ENCODE measurements around the gene PARD6G. TPM values are rescaled to one million over a fixed set of nuclear protein-coding genes. Genes with fewer than 3 reads are reported as not detected.

The PARD6G gene
- total and polyA plus RNA-seq, 2 experiments from 2014 or later: 6.9 to 18.5 TPM

- H3K79me2 ChIP-seq (replicated peaks; ENCODE audit: insufficient read depth): peaks cover 3% of the 10 kb centered on the region; the same call in 1 of the 2 replicates
- peak overlapping the region; percentile 98 for H2AFZ ChIP-seq
- H3K4me1 ChIP-seq (ENCODE audit: insufficient read depth): no peaks in the 10 kb centered on the region
- no peaks in the 10 kb centered on the region for H3F3A ChIP-seq (replicated peaks; ENCODE audit: low read depth)
- H4K20me1 ChIP-seq (replicated peaks; ENCODE audit: insufficient read depth): peaks cover 4% of the 10 kb centered on the region; the same call in 1 of the 2 replicates
- peak overlapping the region; percentile 91 for H3K4me2 ChIP-seq
- peaks cover 12% of the 10 kb centered on the region for H3K27me3 ChIP-seq (ENCODE audit: insufficient read depth)
- no peaks in the 10 kb centered on the region for H3K36me3 Mint-ChIP-seq (ENCODE audit: low read depth)
- H3K27ac Mint-ChIP-seq: no peak overlapping the region
- no peak for TF ChIP-seq STAT1 (IDR thresholded peaks at IDR 0.05; ENCODE audit: unreplicated experiment)
- TF ChIP-seq EZH2phosphoT487 (IDR thresholded peaks at IDR 0.05; ENCODE audit: unreplicated experiment): no peak
- TF ChIP-seq POLR2AphosphoS5 (IDR thresholded peaks at IDR 0.05; ENCODE audit: low read depth): no peak; the same call in 1 of the 2 replicates
- TF ChIP-seq ZNF331 (CRISPR knock-in tag; IDR thresholded peaks at IDR 0.05; ENCODE audit: low read depth): no peak
- H3K36me3 ChIP-seq (ENCODE audit: insufficient read depth): no peaks in the 10 kb centered on the region
- ATAC-seq: peak; percentile 36
- no peaks in the 10 kb centered on the region for H3K9me3 Mint-ChIP-seq
- H3K4me3 ChIP-seq: peak overlapping the region; percentile 89
- H3K9me2 ChIP-seq (ENCODE audit: insufficient read depth): no peaks in the 10 kb centered on the region
- H3K4me1 Mint-ChIP-seq: peaks cover 3% of the 10 kb centered on the region; the same call in 1 of the 3 replicates
- DNase-seq (ENCODE audit: low spot score): peak; percentile 40
- H3K27me3 Mint-ChIP-seq (ENCODE audit: insufficient read depth, low read depth, poor library complexity): peaks cover 14% of the 10 kb centered on the region
- H3K27ac ChIP-seq (ENCODE audit: low read depth): no peak overlapping the region
- peak overlapping the region; percentile 86 for H3K4me3 Mint-ChIP-seq
Measured at GRCh38 chr18:80245781-80246444, 1.4 kb downstream of the PARD6G start.

- H3K9me3 Mint-ChIP-seq: no peaks in the 10 kb centered on the region
- H4K20me1 ChIP-seq (replicated peaks; ENCODE audit: insufficient read depth): peaks cover 5% of the 10 kb centered on the region; the same call in 1 of the 2 replicates
- H3K4me3 ChIP-seq: peak overlapping the region; percentile 89
- no peaks in the 10 kb centered on the region for H3K9me2 ChIP-seq (ENCODE audit: insufficient read depth)
- H3K4me1 ChIP-seq (ENCODE audit: insufficient read depth): no peaks in the 10 kb centered on the region
- no peaks in the 10 kb centered on the region for H3F3A ChIP-seq (replicated peaks; ENCODE audit: low read depth)
- ATAC-seq (no peak), DNase-seq (ENCODE audit: low spot score) (no peak)
- peaks cover 3% of the 10 kb centered on the region; the same call in 1 of the 2 replicates for H3K79me2 ChIP-seq (replicated peaks; ENCODE audit: insufficient read depth)
- no peaks in the 10 kb centered on the region for H3K36me3 Mint-ChIP-seq (ENCODE audit: low read depth)
- TF ChIP-seq STAT1 (IDR thresholded peaks at IDR 0.05; ENCODE audit: unreplicated experiment) (no peak), EZH2phosphoT487 (IDR thresholded peaks at IDR 0.05; ENCODE audit: unreplicated experiment) (no peak), ZNF462 (CRISPR knock-in tag; IDR thresholded peaks at IDR 0.05) (no peak), ZNF114 (CRISPR knock-in tag; IDR thresholded peaks at IDR 0.05) (no peak), EZH2 (IDR thresholded peaks at IDR 0.05; ENCODE audit: low read depth, unreplicated experiment) (no peak), REST (IDR thresholded peaks at IDR 0.05; ENCODE audit: unreplicated experiment) (no peak)
- H2AFZ ChIP-seq: no peak overlapping the region
- H3K36me3 ChIP-seq (ENCODE audit: insufficient read depth): no peaks in the 10 kb centered on the region
- peaks cover 10% of the 10 kb centered on the region for H3K27me3 Mint-ChIP-seq (ENCODE audit: insufficient read depth, low read depth, poor library complexity)
- H3K4me2 ChIP-seq: peak overlapping the region; percentile 91
- no peak overlapping the region for H3K27ac Mint-ChIP-seq
- peaks cover 12% of the 10 kb centered on the region for H3K27me3 ChIP-seq (ENCODE audit: insufficient read depth)
- no peak overlapping the region for H3K27ac ChIP-seq (ENCODE audit: low read depth)
- peak overlapping the region; percentile 86; the same call in 1 of the 3 replicates for H3K4me3 Mint-ChIP-seq
- H3K4me1 Mint-ChIP-seq: peaks cover 9% of the 10 kb centered on the region; the same call in 2 of the 3 replicates
Measured at GRCh38 chr18:80244956-80245730, 2.2 kb downstream of the PARD6G start.
